ENCODE measurements around the gene ACSS1.

Gene ACSS1

DNA sequence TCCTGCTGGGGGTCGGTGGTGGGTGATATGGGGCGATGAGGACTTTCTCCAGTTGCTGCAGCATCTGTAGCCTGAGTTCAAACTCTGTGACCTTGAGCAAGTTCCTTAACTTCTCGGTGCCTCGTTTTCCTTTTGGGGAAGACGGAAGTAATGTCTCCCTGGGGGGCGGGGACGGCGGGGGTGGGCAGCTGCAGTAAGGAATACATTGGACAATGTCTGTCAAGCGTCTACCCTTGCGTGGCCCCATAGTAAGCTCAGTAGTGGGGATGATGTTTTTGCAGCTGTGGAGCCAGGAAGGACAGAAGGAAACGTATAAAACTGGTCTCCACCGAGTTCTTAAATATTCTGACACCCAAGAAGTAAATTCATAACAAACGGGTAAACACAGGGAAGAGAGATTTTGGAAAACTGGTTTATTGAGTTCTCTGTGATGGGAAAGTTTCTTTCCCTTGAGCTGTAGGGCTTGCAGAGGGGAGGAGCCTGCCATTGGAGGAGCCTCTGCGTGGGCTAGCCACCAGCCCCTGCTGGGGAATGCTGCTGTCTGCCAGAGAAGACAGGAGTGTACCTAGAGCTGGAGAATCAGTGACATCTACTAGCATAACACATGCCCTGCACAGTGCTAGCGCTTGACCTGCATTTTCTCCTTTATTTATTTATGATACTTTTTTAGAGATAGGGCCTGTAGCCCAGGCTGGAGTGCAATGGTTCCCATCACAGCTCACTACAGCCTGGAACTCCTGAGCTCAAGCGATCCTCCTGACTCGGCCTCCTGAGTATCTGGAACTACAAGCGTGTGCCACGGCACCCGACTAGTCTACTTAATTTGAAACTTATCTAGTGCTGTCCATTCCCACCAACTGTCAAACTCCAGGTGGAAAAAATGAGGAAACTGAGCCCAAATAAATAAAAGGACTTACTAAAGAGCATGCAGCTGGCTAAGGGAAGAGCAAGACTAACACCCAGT is 1.2 kb upstream of the ACSS1 start:
- DNase-seq (ENCODE audit: low read depth in 2 of 2) = no peak

- peak; percentile 59 to 62 for DNase-seq (ENCODE audit: low read depth in 2 of 2)
Observed at GRCh38 chr20:25057234-25058050, 497 bp downstream of the ACSS1 start.

DNA sequence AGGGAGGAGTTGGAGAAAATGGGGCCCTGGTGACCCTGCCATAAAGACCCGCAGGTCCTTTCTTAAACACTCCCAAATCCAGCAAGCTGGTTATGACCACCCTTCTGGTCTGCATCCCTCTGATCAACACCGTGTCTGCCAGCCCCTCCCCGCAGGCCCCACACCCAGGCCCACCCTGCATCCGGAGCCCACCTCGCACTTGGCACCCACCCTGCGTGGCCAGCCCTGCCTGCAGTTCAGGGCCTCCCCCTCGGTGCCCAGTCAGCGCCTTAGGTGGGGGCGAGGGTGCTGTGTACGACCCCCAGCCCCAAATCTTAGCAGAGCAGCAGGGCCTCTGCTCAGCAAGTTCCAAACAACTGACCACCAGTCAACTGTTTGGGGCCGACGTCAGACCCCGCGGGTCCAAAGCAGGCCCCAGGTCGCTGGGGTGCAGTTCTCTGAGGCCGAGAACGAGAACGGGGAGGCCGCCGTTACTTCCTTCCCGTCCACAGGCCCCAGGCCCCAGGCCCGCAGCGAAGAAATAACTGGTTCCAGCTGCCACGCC is 1.2 kb downstream of the ACSS1 start:
- no peak for DNase-seq (ENCODE audit: low read depth in 2 of 2)

GRCh38 chr20:25055711-25056495 is 2.0 kb downstream of the ACSS1 start:
- no peak for DNase-seq (ENCODE audit: low read depth in 2 of 2)

DNA sequence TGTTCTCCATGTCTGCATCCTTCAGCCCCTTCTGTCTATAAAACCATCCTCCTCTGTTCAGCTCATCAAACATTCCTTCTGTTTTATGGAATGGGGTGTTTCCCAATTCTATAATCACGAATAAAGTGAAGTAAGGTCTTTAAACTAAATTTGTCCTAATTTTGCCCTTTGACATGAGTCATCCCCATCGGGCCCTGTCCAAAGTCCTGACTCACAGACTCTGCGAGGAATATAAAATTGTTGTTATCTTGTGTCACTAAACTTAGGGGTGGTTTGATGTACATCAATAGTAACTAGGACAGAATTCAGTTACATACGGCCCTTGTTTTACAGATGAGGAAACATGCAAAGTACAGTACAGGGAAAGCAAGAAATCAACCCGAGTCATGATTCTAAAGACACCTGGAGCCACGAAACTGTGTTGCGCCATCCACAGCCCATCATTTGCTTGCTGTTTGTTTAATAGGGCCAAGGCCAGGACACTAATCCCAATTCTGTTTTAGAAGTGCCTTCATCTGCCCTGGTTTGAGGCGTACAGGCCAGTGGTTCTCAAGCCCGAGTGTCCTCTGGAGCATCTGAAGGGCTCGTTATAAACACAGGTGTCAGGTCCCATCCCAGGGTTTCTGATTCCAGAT is 2.8 kb downstream of the ACSS1 start:
- DNase-seq (ENCODE audit: low read depth in 2 of 2) = no peak

DNA sequence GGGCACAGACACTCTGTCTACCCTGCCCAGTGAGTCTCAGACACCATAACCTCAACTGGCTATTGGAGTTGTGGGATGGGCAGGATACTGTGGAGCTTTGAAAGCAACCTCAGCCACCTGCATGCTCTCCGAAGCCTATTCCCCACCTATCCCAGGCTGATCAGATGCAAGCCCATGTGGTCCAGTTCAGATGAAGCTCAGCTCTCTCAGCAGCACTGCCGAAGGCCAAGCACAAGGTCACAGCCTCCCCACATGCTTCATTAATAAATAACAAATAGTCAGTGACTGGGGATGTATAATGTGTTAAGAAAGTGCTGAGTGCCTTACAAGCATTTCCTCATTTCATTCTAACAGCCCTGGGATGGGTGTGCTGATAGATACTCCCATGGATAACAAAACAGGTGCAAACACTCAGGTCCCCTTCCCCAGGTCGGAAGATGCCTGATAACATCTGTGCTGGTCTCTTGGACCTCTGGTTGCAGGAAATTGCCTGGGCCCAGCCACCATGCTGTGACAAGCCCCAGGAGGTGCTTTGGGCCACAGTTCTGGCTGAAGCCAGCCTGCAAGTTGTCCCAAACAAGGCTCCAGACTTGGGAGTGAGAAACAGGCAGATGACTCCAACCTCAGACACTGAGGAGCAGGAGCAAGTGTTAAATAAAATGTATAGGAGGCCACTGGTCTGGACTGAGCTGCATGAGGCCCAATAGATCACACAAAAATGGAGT is 3.7 kb downstream of the ACSS1 start:
- no peak for DNase-seq (ENCODE audit: low read depth in 2 of 2)

GRCh38 chr20:25053255-25054031 is 4.5 kb downstream of the ACSS1 start:
- no peak for DNase-seq (ENCODE audit: low read depth in 2 of 2)

DNA sequence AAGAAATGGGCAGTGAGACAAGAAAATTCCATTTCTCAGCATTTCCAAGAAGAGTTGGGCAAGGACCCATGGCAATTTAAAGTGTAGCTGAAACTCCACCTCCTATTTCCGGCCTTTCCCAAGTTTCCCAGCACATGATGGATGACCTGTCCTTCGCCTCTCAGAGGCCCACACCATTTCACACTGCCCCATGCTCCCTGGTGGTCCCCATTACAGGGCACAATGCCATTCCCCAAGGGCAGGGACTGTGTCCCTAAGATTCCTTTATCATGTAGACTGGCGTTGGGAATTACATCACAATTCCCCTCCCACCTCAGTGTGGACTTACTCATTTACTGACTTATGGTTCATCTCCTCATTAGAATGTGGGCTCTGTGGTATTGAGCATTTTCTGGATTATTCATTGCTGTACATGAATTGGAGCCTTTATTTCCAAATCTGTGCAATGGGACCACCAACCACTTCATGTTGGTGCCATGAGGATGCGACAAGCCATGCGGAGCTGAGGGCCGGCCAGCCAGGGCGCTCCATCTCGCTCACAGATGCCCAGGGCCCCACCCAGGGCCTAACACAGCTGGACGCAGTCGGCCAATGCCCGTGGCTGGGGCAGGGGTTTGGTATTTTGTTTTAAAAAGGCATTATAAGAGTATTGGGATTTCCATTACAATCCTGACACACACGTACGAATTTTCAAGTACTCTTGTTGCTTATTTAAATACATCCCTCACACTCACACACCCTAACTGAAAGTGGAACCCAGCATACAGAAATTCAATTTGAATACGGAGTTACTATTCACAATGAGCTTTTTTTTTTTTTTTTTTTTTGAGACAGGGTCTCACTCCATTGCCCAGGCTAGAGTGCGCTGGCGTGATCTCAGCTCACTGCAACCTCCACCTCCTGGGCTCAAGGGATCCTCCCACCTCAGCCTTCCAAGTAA is 5.4 kb downstream of the ACSS1 start:
- no peak for DNase-seq (ENCODE audit: low read depth in 2 of 2)

DNA sequence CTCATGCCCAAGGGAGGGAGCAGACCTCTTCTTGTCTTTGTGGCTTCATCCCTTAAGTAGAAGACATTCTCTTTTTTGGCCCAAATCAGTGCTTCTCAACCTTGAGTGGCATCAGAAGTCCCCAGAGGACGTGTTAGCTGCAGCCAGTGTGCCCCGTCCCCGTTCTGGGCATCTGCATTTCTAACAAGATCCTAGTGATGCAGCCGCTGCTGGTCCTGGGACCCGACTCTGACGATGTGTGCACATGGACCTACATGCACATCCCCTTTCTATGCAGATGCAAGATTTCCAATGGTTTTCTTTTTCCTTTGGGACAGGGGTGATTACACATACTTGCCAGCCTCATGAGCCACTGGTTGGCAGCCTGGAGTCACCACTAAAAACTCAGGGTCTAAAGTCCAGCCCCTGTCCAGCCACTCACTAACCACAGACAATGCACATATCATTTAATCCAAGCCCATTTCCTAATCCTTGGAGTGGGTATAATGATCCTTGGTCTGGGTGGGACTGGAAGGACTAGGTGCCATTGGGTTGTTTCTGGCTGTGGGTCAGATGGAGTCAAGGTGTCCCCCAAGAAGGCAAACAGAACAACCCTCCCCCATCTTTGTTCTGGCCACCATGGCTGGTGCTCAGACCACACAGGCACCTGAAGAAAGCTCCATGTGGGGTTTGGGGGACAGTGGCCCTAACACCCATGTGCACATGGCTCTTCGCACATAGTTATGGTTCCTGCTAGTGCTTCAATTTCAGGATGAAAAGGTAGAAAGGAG is 6.4 kb downstream of the ACSS1 start:
- no peak for DNase-seq (ENCODE audit: low read depth in 2 of 2)

- no peak for DNase-seq (ENCODE audit: low read depth in 2 of 2)
Observed at GRCh38 chr20:25050501-25051350, 7.2 kb downstream of the ACSS1 start.

DNA sequence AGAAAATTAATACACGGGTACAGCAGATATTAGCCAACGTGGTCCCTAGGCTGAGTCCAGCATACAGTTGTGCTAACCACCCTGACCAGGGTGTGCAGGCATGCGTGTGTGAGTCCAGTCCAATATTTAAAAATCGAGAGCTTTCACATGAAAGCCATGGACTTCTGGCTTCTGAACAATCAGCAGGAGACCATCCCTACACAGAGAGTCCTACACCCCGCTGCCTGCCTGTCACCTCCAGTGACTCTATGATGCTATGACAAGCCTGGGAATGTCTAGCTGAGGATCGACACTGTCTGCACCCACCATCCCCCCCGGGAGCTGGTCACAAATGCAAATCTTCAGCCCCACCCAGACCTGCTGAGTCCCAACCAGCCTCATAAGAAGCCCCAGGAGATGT is 7.9 kb downstream of the ACSS1 start:
- DNase-seq (ENCODE audit: low read depth in 2 of 2) = no peak

GRCh38 chr20:25049261-25050060 is 8.5 kb downstream of the ACSS1 start:
- DNase-seq (ENCODE audit: low read depth in 2 of 2) = no peak

DNA sequence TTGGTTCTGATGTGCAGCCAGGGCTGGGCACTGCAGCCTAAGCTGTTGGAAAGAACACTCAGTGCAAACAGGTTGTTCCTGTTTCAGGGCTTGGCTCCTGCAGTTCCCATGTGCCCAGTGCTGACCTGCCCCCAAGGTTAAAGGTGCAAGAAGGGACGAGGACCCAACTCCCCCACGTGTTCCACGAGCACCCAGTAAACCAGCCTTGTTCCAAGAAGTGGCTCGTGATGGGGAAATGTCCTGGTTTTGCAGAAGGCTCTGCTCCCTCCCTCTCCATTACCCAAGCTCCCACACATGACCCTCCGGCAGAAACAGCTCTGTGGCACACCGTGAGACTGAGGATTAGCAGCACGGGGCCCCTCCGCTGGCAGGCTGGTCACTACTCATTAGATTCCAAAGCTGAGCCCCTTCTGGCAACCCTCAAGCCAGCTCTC is 9.4 kb downstream of the ACSS1 start:
- no peak for DNase-seq (ENCODE audit: low read depth in 2 of 2)

- DNase-seq (ENCODE audit: low read depth in 2 of 2) = no peak
Observed at GRCh38 chr20:25047766-25048165, 10.2 kb downstream of the ACSS1 start.

DNA sequence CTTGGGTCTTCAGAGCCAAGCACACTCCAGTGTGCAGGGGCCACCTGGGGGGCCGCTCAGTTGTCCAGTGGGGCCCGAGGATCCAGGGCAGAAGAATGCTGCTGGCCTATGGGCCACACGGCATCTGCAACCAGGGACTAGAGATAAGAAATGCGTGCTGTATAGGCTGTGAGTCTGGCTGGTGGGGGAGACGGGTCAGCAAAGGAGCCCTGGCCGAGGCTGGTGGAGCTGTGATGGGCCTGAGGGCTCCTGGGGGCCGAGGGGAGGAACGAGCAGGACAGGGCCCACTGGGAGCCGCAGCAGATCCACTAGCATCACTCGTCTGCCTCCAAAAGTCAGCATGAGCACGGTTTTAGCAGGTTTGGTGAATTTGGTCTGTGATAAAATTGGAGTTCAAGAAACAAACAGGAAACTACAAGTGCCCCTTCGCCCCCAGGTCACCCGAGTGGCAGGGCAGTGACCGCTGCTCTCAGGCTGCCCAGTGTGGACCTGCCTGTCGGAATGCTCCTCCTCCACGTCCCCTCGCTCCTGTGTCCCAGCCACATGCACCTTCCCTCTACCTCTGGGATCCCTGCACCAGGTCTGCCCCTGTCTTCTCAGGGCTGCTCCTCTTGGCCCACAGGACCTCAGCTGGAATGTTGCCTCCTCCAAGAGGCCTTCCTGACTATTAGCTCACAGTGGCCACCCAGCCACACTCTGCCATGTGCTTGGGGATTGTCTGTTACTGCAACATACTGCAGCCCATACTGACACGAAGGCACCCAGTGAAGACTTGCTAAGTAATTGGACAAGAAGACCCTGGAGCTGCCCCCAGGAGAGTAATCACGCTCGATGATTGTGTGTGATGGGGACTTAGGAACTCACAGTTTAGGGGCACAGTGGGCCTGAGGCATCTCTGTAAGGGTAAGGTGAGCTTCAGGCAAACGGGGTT is 10.9 kb downstream of the ACSS1 start:
- DNase-seq (ENCODE audit: low read depth in 2 of 2) = no peak
